MM.1S (cell line): ENCODE results near the gene UBL4A.

Experiments
- DNase-seq: peaks from one replicate; pipeline ENCODE4 v3.0.0-alpha.2; 2015
- H2AFZ ChIP-seq: fragments of 300-600 bp; sonication (generic); 2 replicates; pipeline ENCODE4 v1.6.0; 2016; ENCODE audit warnings: antibody characterized with exemption, low read length
- H3F3A ChIP-seq: fragments of 300-600 bp; sonication (generic); 2 replicates; pipeline ENCODE4 v1.6.1; 2016; ENCODE audit warnings: mild to moderate bottlenecking, antibody characterized with exemption, low read length, moderate library complexity, mixed read lengths; ENCODE audit not compliant: insufficient read depth
- H3K27ac ChIP-seq: fragments of 300-600 bp; sonication (generic); 2 replicates; pipeline ENCODE4 v1.5.1; 2016; ENCODE audit warnings: mild to moderate bottlenecking, low read length
- H3K27me3 ChIP-seq: fragments of 300-600 bp; sonication (generic); replicated peaks from 2 replicates; pipeline ENCODE4 v1.6.0; 2016; ENCODE audit warnings: low read length; ENCODE audit not compliant: insufficient read depth
- H3K36me3 ChIP-seq: fragments of 300-600 bp; sonication (generic); replicated peaks from 2 replicates; pipeline ENCODE4 v1.6.1; 2016; ENCODE audit warnings: mild to moderate bottlenecking, low read length, mixed read lengths; ENCODE audit not compliant: insufficient read depth
- H3K4me1 ChIP-seq: fragments of 300-600 bp; sonication (generic); 2 replicates; pipeline ENCODE4 v1.6.1; 2016; ENCODE audit warnings: low read length, mixed read lengths
- H3K4me2 ChIP-seq: fragments of 300-600 bp; sonication (generic); 2 replicates; pipeline ENCODE4 v1.6.0; 2016; ENCODE audit warnings: low read depth, low read length
- H3K4me3 ChIP-seq: fragments of 300-600 bp; sonication (generic); 2 replicates; pipeline ENCODE4 v1.5.1; 2016; ENCODE audit warnings: low read length, mixed read lengths
- H3K79me2 ChIP-seq: fragments of 300-600 bp; sonication (generic); 2 replicates; pipeline ENCODE4 v1.6.1; 2016; ENCODE audit warnings: mixed run types, low read length, mixed read lengths
- H3K9ac ChIP-seq: fragments of 300-600 bp; sonication (generic); 2 replicates; pipeline ENCODE4 v1.6.1; 2016; ENCODE audit warnings: low read length, mixed read lengths
- H3K9me2 ChIP-seq: fragments of 300-600 bp; sonication (generic); replicated peaks from 2 replicates; pipeline ENCODE4 v1.6.1; 2016; ENCODE audit warnings: mild to moderate bottlenecking, low read length, mixed read lengths; ENCODE audit not compliant: insufficient read depth
- H3K9me3 ChIP-seq: fragments of 300-600 bp; sonication (generic); replicated peaks from 2 replicates; pipeline ENCODE4 v1.6.1; 2016; ENCODE audit warnings: mild to moderate bottlenecking, low read length, mixed read lengths; ENCODE audit not compliant: insufficient read depth
- H4K20me1 ChIP-seq: fragments of 300-600 bp; sonication (generic); 2 replicates; pipeline ENCODE4 v1.6.1; 2016; ENCODE audit warnings: mild to moderate bottlenecking, low read length, moderate library complexity, mixed read lengths; ENCODE audit not compliant: insufficient read depth
- CTCF ChIP-seq: fragments of 300-600 bp; sonication (generic); IDR thresholded peaks from 2 replicates; pipeline ENCODE4 v1.5.1; 2016; ENCODE audit warnings: antibody characterized with exemption, low read length, mixed read lengths
- EZH2 ChIP-seq: fragments of 300-600 bp; sonication (generic); optimal IDR thresholded peaks from 2 replicates; pipeline ENCODE3; 2017; ENCODE audit warnings: low read depth, mild to moderate bottlenecking, antibody characterized with exemption, low read length, mixed read lengths
- EZH2phosphoT487 ChIP-seq: fragments of 300-600 bp; sonication (generic); IDR thresholded peaks from 2 replicates; pipeline ENCODE4 v1.6.1; 2018; ENCODE audit warnings: antibody characterized with exemption, low read length

UBL4A gene

GRCh38 chrX:154443992-154444754, 42.2 kb downstream of the UBL4A start, which contains the start of gene FAM50A:
Gene FAM50A, plus strand, starts transcription at chrX:154444141. Its CDS starts 95 bp downstream, at chrX:154444236.
- no peaks in the 10 kb centered on the region for H3K4me1 ChIP-seq
- peak within 1 kb of the TSS; percentile 84 for H3K9ac ChIP-seq
- H3K27me3 ChIP-seq: no peaks in the 10 kb centered on the region
- peak; percentile 56 for DNase-seq
- peak within 1 kb of the TSS; percentile 77 for H3K4me3 ChIP-seq
- H2AFZ ChIP-seq: no peak within 1 kb of the TSS
- peaks cover 31% of the 10 kb centered on the region for H3K79me2 ChIP-seq
- H4K20me1 ChIP-seq: no peaks in the 10 kb centered on the region
- H3K36me3 ChIP-seq: no peaks in the 10 kb centered on the region
- peak within 1 kb of the TSS; percentile 83 for H3K4me2 ChIP-seq
- H3K27ac ChIP-seq: no peak within 1 kb of the TSS
- peaks cover 8% of the 10 kb centered on the region for H3F3A ChIP-seq
- H3K9me2 ChIP-seq: no peaks in the 10 kb centered on the region
- TF ChIP-seq EZH2phosphoT487 (no peak), CTCF (no peak), EZH2 (no peak)
- H3K9me3 ChIP-seq: no peaks in the 10 kb centered on the region

GRCh38 chrX:154443479-154443910, 42.9 kb downstream of the UBL4A start:
- TF ChIP-seq CTCF (no peak), EZH2 (no peak), EZH2phosphoT487 (no peak)
- Histone ChIP-seq H3K4me3 (peak overlapping the region; percentile 49), H3K4me2 (peak overlapping the region; percentile 62; the same call in 1 of the 2 replicates), H3K9me3 (no peaks in the 10 kb centered on the region), H2AFZ (no peak overlapping the region), H3K9me2 (no peaks in the 10 kb centered on the region), H3K27me3 (no peaks in the 10 kb centered on the region), H3K4me1 (no peaks in the 10 kb centered on the region), H3K27ac (no peak overlapping the region), H3K79me2 (peaks cover 38% of the 10 kb centered on the region), H4K20me1 (no peaks in the 10 kb centered on the region), H3K9ac (peak overlapping the region; percentile 37; the same call in 1 of the 2 replicates), H3F3A (peaks cover 8% of the 10 kb centered on the region), H3K36me3 (no peaks in the 10 kb centered on the region)
- no peak for DNase-seq

- no peak overlapping the region for H3K4me3 ChIP-seq
- TF ChIP-seq CTCF (no peak), EZH2phosphoT487 (no peak), EZH2 (no peak)
- no peaks in the 10 kb centered on the region for H3K27me3 ChIP-seq
- H3K4me2 ChIP-seq: no peak overlapping the region
- no peak overlapping the region for H2AFZ ChIP-seq
- no peaks in the 10 kb centered on the region for H3K9me2 ChIP-seq
- H3K36me3 ChIP-seq: no peaks in the 10 kb centered on the region
- no peak overlapping the region for H3K27ac ChIP-seq
- no peak overlapping the region for H3K9ac ChIP-seq
- DNase-seq: no peak
- peaks cover 8% of the 10 kb centered on the region for H3F3A ChIP-seq
- H4K20me1 ChIP-seq: no peaks in the 10 kb centered on the region
- H3K9me3 ChIP-seq: no peaks in the 10 kb centered on the region
- 0 out of 2 replicates have a peak, but pooled peaks cover 7% of the 10 kb centered on the region for H3K4me1 ChIP-seq
- H3K79me2 ChIP-seq: peaks cover 51% of the 10 kb centered on the region
These were observed 44.3 kb downstream of the UBL4A start for GRCh38 chrX:154441984-154442707.
